Activated T-helper 9 cell treated with anti-CD3 and anti-CD28 coated beads, Interleukin-2, amount 50 U/mL, for 16 hours (primary cell): ENCODE results near the gene ACSS1.
A peak's percentile ranks its signal among the peaks of the same experiment; 100 is the strongest.

Experiments used
- DNase-seq: peaks from one replicate; pipeline ENCODE4 v3.0.0-alpha.2; 2020; ENCODE audit warnings: low read depth

ACSS1 gene

GRCh38 chr20:25078662-25079061, 20.7 kb upstream of the ACSS1 start:
- no peak for DNase-seq

- no peak for DNase-seq
Observed at GRCh38 chr20:25077610-25078169, 19.8 kb upstream of the ACSS1 start.

- DNase-seq, result no peak
Observed at GRCh38 chr20:25076731-25077609, 19.0 kb upstream of the ACSS1 start.

- DNase-seq, result no peak
Observed at GRCh38 chr20:25076201-25076600, 18.3 kb upstream of the ACSS1 start.

GRCh38 chr20:25073544-25073943, 15.6 kb upstream of the ACSS1 start:
- no peak for DNase-seq

- no peak for DNase-seq
Observed at GRCh38 chr20:25072226-25072811, 14.4 kb upstream of the ACSS1 start.

DNA sequence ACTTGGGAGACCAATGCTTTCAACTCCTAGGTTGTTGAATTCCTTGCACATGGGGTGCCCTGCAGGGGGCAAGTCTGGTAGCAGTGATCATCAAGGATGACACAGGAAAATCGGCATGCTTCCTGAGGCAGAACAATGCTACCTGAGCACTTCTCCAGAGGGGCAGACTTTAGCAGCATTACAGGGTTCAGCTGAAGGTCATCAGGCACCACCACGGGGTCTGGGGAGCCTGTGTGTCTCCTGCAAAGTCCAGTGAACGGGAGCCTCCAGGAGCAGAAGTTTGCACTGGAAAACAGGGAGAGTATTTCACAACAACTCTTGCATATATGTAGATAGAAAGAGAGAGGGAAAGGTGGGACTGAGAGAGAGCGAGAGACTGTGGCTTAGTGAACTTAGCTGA, 13.8 kb upstream of the ACSS1 start:
- no peak for DNase-seq

GRCh38 chr20:25070821-25071473, 13.0 kb upstream of the ACSS1 start:
- DNase-seq, result no peak

- DNase-seq, result no peak
Observed at GRCh38 chr20:25067102-25067987, 9.4 kb upstream of the ACSS1 start.

DNA sequence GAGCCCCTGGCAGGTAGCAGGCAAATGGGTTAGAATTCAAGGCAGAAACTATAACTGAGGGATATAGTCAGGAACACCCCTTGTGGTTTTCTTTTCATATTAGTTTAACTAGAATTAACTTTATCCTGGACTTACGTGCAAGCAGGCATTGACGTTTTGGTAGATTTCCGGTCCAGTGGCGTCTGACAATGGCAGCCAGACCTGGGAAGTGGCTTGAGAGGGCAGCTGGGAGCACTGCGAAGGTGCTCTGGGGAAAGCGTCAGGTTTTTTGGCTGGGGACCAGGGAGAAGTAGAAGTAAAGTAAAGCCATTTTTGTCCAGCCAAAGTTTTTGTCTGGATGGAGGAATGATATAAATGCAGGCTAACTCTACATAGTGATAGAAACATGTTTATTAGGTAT, 8.4 kb upstream of the ACSS1 start:
- DNase-seq, result no peak

DNA sequence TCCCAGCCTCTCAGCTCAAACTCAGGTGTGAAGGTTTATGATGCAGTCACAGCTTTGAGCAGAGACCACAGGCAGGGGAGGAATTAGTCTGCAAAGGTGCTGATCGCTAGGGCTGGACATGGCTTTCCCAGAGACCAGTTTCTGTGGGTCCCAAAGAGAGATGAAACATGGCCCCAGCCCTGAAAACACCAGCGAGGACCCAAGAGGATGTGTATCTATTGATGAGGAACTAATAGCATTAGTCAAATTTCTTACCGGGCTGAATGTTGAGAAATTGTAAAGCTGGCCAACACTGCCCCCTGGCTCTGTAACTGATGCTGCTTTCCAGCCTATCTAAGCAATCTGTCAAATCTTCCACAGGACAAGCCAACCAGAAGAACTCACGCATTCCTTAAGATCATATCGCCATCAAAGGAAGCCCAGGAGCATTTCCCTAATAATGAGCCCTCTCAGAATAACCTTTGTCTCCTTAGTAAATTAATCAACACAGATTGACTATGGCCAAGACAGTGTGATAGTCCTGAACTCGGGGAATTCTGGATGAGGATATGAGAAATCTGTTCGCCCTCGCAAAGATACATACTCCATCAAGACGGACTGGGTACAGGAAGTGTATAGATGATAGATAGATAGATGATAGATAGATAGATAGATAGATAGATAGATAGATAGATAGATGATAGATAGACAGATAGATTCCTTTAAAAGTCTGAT, 7.8 kb upstream of the ACSS1 start:
- peak; percentile 49 for DNase-seq

GRCh38 chr20:25065072-25065624, 7.2 kb upstream of the ACSS1 start:
- DNase-seq, result no peak

DNA sequence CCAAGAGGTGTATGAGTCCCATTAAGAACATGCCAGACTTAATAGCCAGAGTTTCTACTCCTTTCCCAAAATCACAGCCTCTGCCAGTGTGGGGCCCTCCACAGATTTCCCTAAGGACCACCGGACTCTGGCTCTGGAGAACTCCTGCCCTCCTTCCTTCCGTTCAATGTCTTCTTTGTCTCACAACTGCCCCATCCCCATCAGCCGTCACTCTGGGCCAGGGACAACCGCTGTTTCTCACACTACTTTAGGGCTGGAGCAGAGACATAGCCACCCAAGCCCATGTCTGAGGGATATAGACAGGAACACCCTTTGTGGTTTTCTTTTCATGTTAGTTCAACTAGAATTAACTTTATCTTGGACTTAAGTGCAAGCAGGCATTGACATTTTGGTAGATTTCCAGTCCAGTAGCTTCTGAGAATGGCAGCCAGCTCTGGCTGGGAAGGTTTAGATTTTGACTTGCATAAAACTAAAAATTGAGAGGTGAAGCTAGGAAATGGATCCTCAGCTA, 6.7 kb upstream of the ACSS1 start:
- no peak for DNase-seq

DNA sequence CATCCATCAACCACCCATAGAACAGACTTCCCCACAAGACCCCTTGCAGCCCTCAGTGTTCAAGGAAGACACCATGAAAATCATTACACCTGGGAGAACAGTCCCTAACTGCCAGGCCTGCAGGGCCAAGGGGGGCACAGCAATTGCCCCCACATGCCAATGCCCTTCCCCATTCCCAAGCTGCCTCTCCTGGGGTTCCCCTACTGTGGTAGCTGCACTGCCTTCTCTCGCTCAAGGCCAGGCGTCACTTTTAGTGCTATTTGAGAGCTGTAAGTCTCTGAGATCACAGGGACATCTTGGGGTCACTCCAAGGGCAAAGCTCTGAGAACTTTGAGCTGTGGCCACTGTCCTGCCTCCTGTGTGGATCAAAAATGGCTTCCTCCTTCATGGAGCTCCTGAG, 6.0 kb upstream of the ACSS1 start:
- no peak for DNase-seq

DNA sequence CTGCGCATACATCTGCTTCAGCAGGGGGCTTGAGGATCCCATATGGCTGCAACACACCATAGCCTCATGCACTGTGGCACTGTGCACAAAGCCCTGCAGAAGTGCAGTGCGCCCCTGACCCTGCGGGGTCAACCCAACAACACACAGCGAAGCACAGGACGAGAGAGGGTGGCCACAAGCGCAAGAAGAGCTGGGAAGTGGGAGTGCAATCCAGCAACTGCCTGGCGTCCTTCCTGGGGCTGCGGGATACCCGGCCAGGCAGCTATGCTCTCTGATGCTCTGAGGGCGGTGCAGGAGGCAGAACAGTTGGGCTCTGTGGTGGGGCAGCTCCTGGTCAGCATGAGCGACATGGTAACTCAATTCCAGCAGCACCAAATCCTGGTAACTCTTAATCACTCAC, 5.6 kb upstream of the ACSS1 start:
- DNase-seq, result no peak

DNA sequence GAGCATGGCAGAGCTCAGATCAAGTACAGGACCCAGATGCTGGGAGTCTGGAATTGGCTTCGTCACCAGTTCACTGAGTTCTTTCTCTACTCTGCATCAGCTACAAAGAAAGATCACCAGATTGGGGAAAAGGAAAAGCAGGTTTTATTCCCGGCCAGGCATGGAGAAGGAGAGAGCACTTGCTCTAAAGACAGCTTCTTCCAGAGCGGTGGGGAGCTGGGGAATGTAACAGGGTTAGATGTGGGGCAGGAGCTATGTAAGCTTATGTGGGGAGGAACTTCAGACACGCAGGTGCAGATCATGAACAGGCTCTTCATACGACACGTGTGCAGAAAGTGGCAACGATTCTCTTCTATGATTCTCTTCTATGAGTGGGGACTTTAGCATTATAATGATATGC, 4.9 kb upstream of the ACSS1 start:
- DNase-seq, result no peak

GRCh38 chr20:25061821-25062530, 4.0 kb upstream of the ACSS1 start:
- no peak for DNase-seq

DNA sequence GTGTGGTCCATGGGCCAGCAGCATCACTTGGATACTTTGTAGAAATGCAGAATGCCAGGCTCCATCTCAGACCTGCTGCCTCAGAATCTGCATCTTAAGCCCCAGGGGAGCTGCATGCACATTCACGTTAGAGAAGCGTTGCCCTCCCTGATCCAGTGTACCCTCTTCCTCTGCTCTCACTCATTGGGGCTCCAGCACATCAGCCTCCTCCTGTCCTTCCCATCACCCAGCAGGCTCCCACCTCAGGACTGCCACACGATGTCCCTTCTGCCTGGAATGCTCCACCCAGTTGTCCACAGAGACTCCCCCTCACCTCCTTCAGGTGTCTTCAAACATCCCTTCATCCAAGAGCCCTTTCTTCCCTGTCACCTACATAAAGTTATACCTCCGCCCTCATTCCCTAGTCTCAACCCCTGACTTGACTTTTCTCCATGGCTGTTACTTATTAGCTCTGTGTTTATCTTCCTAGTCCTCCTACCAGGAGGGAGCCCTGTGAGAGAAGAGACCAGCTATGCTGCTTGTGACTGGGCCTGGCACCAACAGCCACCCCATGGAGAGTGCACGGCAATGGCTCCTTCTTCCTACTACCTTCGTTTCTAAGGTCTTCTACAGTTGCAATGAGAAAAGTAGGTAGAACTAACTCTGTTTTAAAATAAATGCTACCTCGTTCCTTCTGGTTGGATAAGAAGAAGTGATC, 3.3 kb upstream of the ACSS1 start:
- no peak for DNase-seq

- DNase-seq, result no peak
Observed at GRCh38 chr20:25059866-25060465, 2.0 kb upstream of the ACSS1 start.
